AG04449 (cell line): ENCODE measurements around the gene CLDN3.
"Not testable (repeated sequence)": the region's sequence is repeated elsewhere in the genome, so short reads cannot be mapped to it uniquely, and the experiment has no call there.

Experiments used
- CTCF ChIA-PET: fragments of 350-600 bp; formaldehyde crosslinking; extraction: SDS; loops from one replicate; lab custom pipeline; 2021; ENCODE audit warnings: antibody characterized with exemption; lab: Yijun Ruan, JAX
- POLR2A ChIA-PET: fragments of 400-600, 350-600 bp; formaldehyde crosslinking; extraction: SDS; loops from one replicate; lab custom pipeline; 2020; ENCODE audit warnings: antibody characterized with exemption, inconsistent platforms; lab: Yijun Ruan, JAX
- DNase-seq: peaks from one replicate; pipeline ENCODE4 v3.0.0-alpha.2; 2010; ENCODE audit warnings: low read depth, low spot score
- H3K4me3 ChIP-seq: 2 replicates; pipeline ENCODE4 v1.5.1; 2011; ENCODE audit warnings: low read depth, mild to moderate bottlenecking, control low read depth, low read length
- CTCF ChIP-seq: IDR thresholded peaks from one replicate; pipeline ENCODE4 v1.5.1; 2011; ENCODE audit warnings: mild to moderate bottlenecking, moderate library complexity, low read length, control low read depth, inconsistent platforms; ENCODE audit not compliant: insufficient read depth; ENCODE audit errors: missing control alignments

Gene CLDN3

GRCh38 chr7:73723813-73724212, 46.3 kb downstream of the CLDN3 start:
- POLR2A ChIA-PET: no interaction called here
- no peak overlapping the region for H3K4me3 ChIP-seq
- DNase-seq: no peak
- no peak for TF ChIP-seq CTCF
- CTCF ChIA-PET: interaction anchor here (0.6 to 8.6 kb wide), 8 partner anchors 15 to 117 kb away, joined by 3 to 219 read pairs (median 8); partner anchors contain the start of gene VPS37D

- no peak for DNase-seq
Observed at GRCh38 chr7:73722785-73723184, 47.3 kb downstream of the CLDN3 start.

GRCh38 chr7:73722182-73722581, 47.9 kb downstream of the CLDN3 start:
- CTCF ChIA-PET: interaction anchor here (1.1 to 8.6 kb wide), 5 partner anchors 12 to 115 kb away, joined by 3 to 219 read pairs (median 6); partner anchors contain the start of gene VPS37D
- H3K4me3 ChIP-seq, DNase-seq, POLR2A ChIA-PET: not testable (repeated sequence)

More at GRCh38 chr7:73722785-73723184, 47.3 kb downstream of the CLDN3 start:
- ChIA-PET POLR2A (no interaction called here), CTCF (interaction anchor here (1.5 to 8.6 kb wide), 4 partner anchors 55 to 116 kb away, joined by 3 to 219 read pairs (median 4); partner anchors contain the start of gene VPS37D)
- no peak for TF ChIP-seq CTCF
- no peak overlapping the region for H3K4me3 ChIP-seq

GRCh38 chr7:73721377-73721817, 48.7 kb downstream of the CLDN3 start:
- no peak for TF ChIP-seq CTCF
- ChIA-PET POLR2A (no interaction called here), CTCF (interaction anchor here (1.1 to 8.6 kb wide), 3 partner anchors 13 to 115 kb away, joined by 6 to 219 read pairs (median 8); partner anchors contain the start of gene VPS37D)
- H3K4me3 ChIP-seq: no peak overlapping the region
- DNase-seq: no peak

GRCh38 chr7:73720443-73720842, 49.6 kb downstream of the CLDN3 start:
- DNase-seq, H3K4me3 ChIP-seq, POLR2A ChIA-PET: not testable (repeated sequence)
- CTCF ChIA-PET: interaction anchor here (1.1 to 8.6 kb wide), 4 partner anchors 8 to 114 kb away, joined by 3 to 219 read pairs (median 6); partner anchors contain the start of gene ABHD11

GRCh38 chr7:73719806-73720169, 50.3 kb downstream of the CLDN3 start:
- no peak for TF ChIP-seq CTCF
- ChIA-PET POLR2A (interaction anchor here (1.3 kb wide), 1 partner anchor 14 kb away, joined by 17 read pairs; no protein-coding TSS in a partner anchor), CTCF (interaction anchor here (0.6 to 8.6 kb wide), 7 partner anchors 8 to 135 kb away, joined by 3 to 219 read pairs (median 3); partner anchors contain the start of gene ABHD11)
- H3K4me3 ChIP-seq: peak overlapping the region; percentile 52
- DNase-seq: no peak
